H1 (cell line): ENCODE results near the gene SLC39A6. TPM values are rescaled to one million over a fixed set of nuclear protein-coding genes. Genes with fewer than 3 reads are reported as not detected.

Source experiments
- CTCF ChIA-PET: fragments of 300-600 bp; sonication (Branson Sonifier 250); formaldehyde crosslinking; loops from one replicate; lab custom pipeline; 2021; ENCODE audit not compliant: partially characterized antibody; lab: Charles Lee
- POLR2A ChIA-PET: fragments of 300-600 bp; sonication (Branson Sonifier 250); formaldehyde crosslinking; loops from one replicate; lab custom pipeline; 2021; ENCODE audit warnings: inconsistent platforms; ENCODE audit not compliant: partially characterized antibody; lab: Charles Lee
- DNase-seq, 2 experiments: peaks; one replicate each; pipeline versions ENCODE4 v3.0.0 to v3.0.0-alpha.2; 2010 to 2022; ENCODE audit warnings: low spot score in 2 of 2, low read depth in 1 of 2, mixed read lengths in 1 of 2
- FAIRE-seq: peaks from 2 replicates; lab custom pipeline; 2011; peaks lifted over from hg19 to GRCh38; lab: Jason Lieb, UNC
- H2AFZ ChIP-seq: 2 replicates; pipeline ENCODE4 v1.8.1; 2012; ENCODE audit warnings: low read length, inconsistent platforms
- H2AK5ac ChIP-seq: 2 replicates; pipeline ENCODE4 v1.6.1; 2013; ENCODE audit warnings: low read depth, low read length
- H2BK120ac ChIP-seq: replicated peaks from 2 replicates; pipeline ENCODE3; 2013; ENCODE audit warnings: low read depth, low read length, inconsistent platforms
- H2BK12ac ChIP-seq: 2 replicates; pipeline ENCODE4 v1.6.1; 2013; ENCODE audit warnings: low read depth, low read length
- H2BK15ac ChIP-seq: 2 replicates; pipeline ENCODE4 v1.6.1; 2013; ENCODE audit warnings: low read length
- H2BK20ac ChIP-seq: 2 replicates; pipeline ENCODE4 v1.6.1; 2013; ENCODE audit warnings: low read length
- H2BK5ac ChIP-seq: 2 replicates; pipeline ENCODE4 v1.6.1; 2013; ENCODE audit warnings: low read depth, low read length
- H3K14ac ChIP-seq: 2 replicates; pipeline ENCODE4 v1.6.1; 2013; ENCODE audit warnings: inconsistent platforms; ENCODE audit not compliant: insufficient read length
- H3K18ac ChIP-seq: 2 replicates; pipeline ENCODE4 v1.6.1; 2013; ENCODE audit warnings: low read length; ENCODE audit errors: extremely low read depth
- H3K23ac ChIP-seq: 2 replicates; pipeline ENCODE4 v1.6.1; 2013; ENCODE audit warnings: inconsistent platforms; ENCODE audit not compliant: insufficient read length
- H3K23me2 ChIP-seq: 2 replicates; pipeline ENCODE4 v1.6.1; 2013; ENCODE audit warnings: low read depth, low read length
- H3K27ac ChIP-seq: 2 replicates; pipeline ENCODE4 v1.6.1; 2011; ENCODE audit warnings: low read depth, low read length, inconsistent platforms
- H3K27me3 ChIP-seq, 4 experiments: replicated peaks in 1 of 4; 1 replicate in 1 of 4; 2 replicates in 3 of 4; pipeline versions ENCODE4 v1.6.1 to v1.8.1; 2011 to 2013; ENCODE audit warnings: low read length in 3 of 4, mild to moderate bottlenecking in 3 of 4, inconsistent platforms in 2 of 4, mixed read lengths in 2 of 4, moderate library complexity in 1 of 4; ENCODE audit not compliant: control insufficient read depth in 3 of 4, insufficient read depth in 3 of 4; ENCODE audit errors: extremely low read depth in 1 of 4
- H3K36me3 ChIP-seq, 4 experiments: 2 replicates each; pipeline versions ENCODE4 v1.6.1 to v1.8.1; 2011 to 2013; ENCODE audit warnings: mild to moderate bottlenecking in 4 of 4, low read length in 3 of 4, moderate library complexity in 2 of 4, control low read depth in 1 of 4, inconsistent platforms in 1 of 4; ENCODE audit not compliant: insufficient read depth in 4 of 4, control insufficient read depth in 2 of 4
- H3K4ac ChIP-seq: replicated peaks from 2 replicates; pipeline ENCODE3; 2013; ENCODE audit warnings: low read length, low read depth, mixed read lengths, inconsistent platforms; ENCODE audit not compliant: insufficient read length
- H3K4me1 ChIP-seq, 4 experiments: replicated peaks in 1 of 4; 1 replicate in 1 of 4; 2 replicates in 3 of 4; pipeline versions ENCODE4 v1.6.1 to v1.8.1; 2011 to 2013; ENCODE audit warnings: low read length in 3 of 4, inconsistent platforms in 2 of 4, mixed read lengths in 1 of 4; ENCODE audit not compliant: insufficient read depth in 4 of 4, control insufficient read depth in 3 of 4
- H3K4me2 ChIP-seq, 2 experiments: 2 replicates each; pipeline versions ENCODE4 v1.6.1 to v1.8.1; 2011 to 2013; ENCODE audit warnings: low read depth in 2 of 2, low read length in 2 of 2, control low read depth in 1 of 2, inconsistent platforms in 1 of 2, mild to moderate bottlenecking in 1 of 2; ENCODE audit not compliant: insufficient read depth in 1 of 2
- H3K4me3 ChIP-seq, 4 experiments: fragments of 200-600, 300-600 bp in 1 of 4; sonication (generic), shearing (Covaris generic), sonication (Bioruptor Twin) in 1 of 4; 2 replicates each; pipeline versions ENCODE4 v1.5.1 to v1.8.1; 2011 to 2016; ENCODE audit warnings: low read length in 4 of 4, low read depth in 3 of 4, control low read depth in 2 of 4, inconsistent platforms in 2 of 4, mild to moderate bottlenecking in 2 of 4, mixed read lengths in 1 of 4, moderate library complexity in 1 of 4; ENCODE audit not compliant: insufficient read depth in 2 of 4; ENCODE audit errors: extremely low read depth in 1 of 4
- H3K56ac ChIP-seq: replicated peaks from 2 replicates; pipeline ENCODE3; 2013; ENCODE audit warnings: low read depth, mild to moderate bottlenecking, mixed read lengths, low read length, inconsistent platforms; ENCODE audit not compliant: insufficient read length
- H3K79me1 ChIP-seq: 2 replicates; pipeline ENCODE4 v1.6.1; 2013; ENCODE audit warnings: low read depth, low read length, control low read depth
- H3K79me2 ChIP-seq, 2 experiments: 2 replicates each; pipeline versions ENCODE4 v1.6.1 to v1.8.1; 2012 to 2013; ENCODE audit warnings: low read length in 2 of 2, mild to moderate bottlenecking in 2 of 2, inconsistent platforms in 1 of 2; ENCODE audit not compliant: insufficient read depth in 2 of 2, control insufficient read depth in 1 of 2
- H3K9ac ChIP-seq, 4 experiments: replicated peaks in 1 of 4; 1 replicate in 1 of 4; 2 replicates in 3 of 4; pipeline versions ENCODE4 v1.6.1 to v1.8.1; 2011 to 2013; ENCODE audit warnings: low read depth in 3 of 4, low read length in 3 of 4, control low read depth in 2 of 4, mild to moderate bottlenecking in 2 of 4, moderate library complexity in 2 of 4, inconsistent platforms in 1 of 4; ENCODE audit errors: extremely low read depth in 1 of 4
- H3K9me3 ChIP-seq, 2 experiments: 2 replicates each; pipeline versions ENCODE4 v1.6.1 to v1.8.1; 2012 to 2013; ENCODE audit warnings: mild to moderate bottlenecking in 2 of 2, moderate library complexity in 2 of 2, control low read depth in 1 of 2, inconsistent platforms in 1 of 2, low read depth in 1 of 2, low read length in 1 of 2, mixed read lengths in 1 of 2; ENCODE audit not compliant: insufficient read depth in 2 of 2
- H4K20me1 ChIP-seq, 2 experiments: replicated peaks in 1 of 2; 2 replicates each; pipeline versions ENCODE3 to v1.8.1; 2011 to 2013; ENCODE audit warnings: inconsistent platforms in 2 of 2, low read length in 2 of 2, mild to moderate bottlenecking in 1 of 2; ENCODE audit not compliant: insufficient read depth in 2 of 2, control insufficient read depth in 1 of 2
- H4K5ac ChIP-seq: 2 replicates; pipeline ENCODE4 v1.6.1; 2013; ENCODE audit warnings: low read length, low read depth, mixed read lengths, inconsistent platforms; ENCODE audit not compliant: insufficient read length
- H4K8ac ChIP-seq: 2 replicates; pipeline ENCODE4 v1.8.0; 2013; ENCODE audit warnings: mild to moderate bottlenecking, moderate library complexity, low read length, inconsistent platforms; ENCODE audit not compliant: insufficient read depth; ENCODE audit errors: extremely low read depth
- H4K91ac ChIP-seq: replicated peaks from 2 replicates; pipeline ENCODE3; 2013; ENCODE audit warnings: low read length, mixed read lengths, inconsistent platforms; ENCODE audit not compliant: insufficient read length
- CBX8 ChIP-seq: fragments of 300-800, 300-1000 bp; sonication (generic); IDR thresholded peaks from 2 replicates; pipeline ENCODE4 v1.7.1; 2016; ENCODE audit warnings: low read depth, low read length, borderline replicate concordance
- WGBS, 2 experiments: shearing (Covaris generic) in 1 of 2; methylation state at CpG; one replicate each; pipeline versions ENCODE4 v1.1.6 to v1.1.7; 2013 to 2015; ENCODE audit warnings: low lambda C conversion rate in 2 of 2, mixed read lengths in 2 of 2, inconsistent platforms in 1 of 2, low coverage in 1 of 2, missing lambda C conversion rate in 1 of 2; ENCODE audit not compliant: insufficient replicate concordance in 2 of 2, insufficient coverage in 1 of 2, insufficient read length in 1 of 2; ENCODE audit errors: extremely low coverage in 1 of 2, missing lambda C conversion rate in 1 of 2; 5-methylcytosine and 5-hydroxymethylcytosine counted together
- polyA plus RNA-seq, 7 experiments: library from polyadenylated mRNA; depleted of rRNA in 3 of 7; stranded (reverse) in 5 of 7; unstranded in 2 of 7; fragments of >200 nt in 5 of 7; fragments of 200-250 nt in 2 of 7; gene quantifications; 1 replicate in 5 of 7; 2 replicates in 1 of 7; 4 replicates in 1 of 7; pipeline versions ENCODE4 v1.2.1 to v1.2.3, GENCODE V29; 2011 to 2013; ENCODE audit warnings: missing spikeins in 2 of 7, mixed read lengths in 2 of 7
- total RNA-seq: library from RNA; stranded (reverse); fragmentation: NEBNext Ultra II Directional; extraction: Animal tissue kit (Norgen Biotek cat#: 25700); gene quantifications from 2 replicates; pipeline ENCODE4 v1.2.1, GENCODE V29; 2021

Gene SLC39A6
- total and polyA plus RNA-seq, 2 of the 8 experiments (the other 6 are each of a cell fraction or from before 2014, with no cell fraction given), result 36.8 to 55.4 TPM

DNA sequence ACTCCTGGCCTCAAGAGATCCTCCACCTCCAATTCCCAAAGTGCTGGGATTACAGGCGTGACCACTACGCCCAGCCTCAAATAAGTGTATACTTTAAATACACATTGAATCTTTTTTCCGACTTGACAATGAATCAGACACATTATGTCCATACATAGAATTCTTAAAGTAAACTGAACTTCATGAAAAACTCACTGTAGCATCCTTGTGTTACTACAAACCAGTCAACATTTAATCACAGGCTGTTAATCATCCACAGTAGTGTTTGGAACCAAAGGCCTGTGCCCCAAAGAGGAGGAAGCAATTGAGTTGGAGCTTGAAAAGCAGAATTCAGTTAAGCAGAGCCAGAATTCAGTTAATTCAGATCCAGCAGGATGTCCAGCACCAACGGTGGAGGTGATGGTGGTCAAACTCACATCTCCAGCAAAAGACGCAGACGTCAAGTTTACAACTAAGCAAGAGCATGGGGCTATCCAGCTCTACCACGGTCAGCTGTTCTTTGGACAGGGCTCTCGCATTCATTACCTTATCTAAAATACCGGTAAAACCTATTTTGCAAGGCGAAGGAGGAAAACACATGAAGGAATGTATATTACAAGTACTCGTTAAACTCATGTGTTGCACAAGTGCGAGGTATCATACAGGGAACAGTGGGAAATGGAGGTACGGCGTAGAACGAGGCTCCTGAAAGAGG, 1.2 kb downstream of the SLC39A6 start:
- no peak for DNase-seq
- H2AFZ ChIP-seq, result peak overlapping the region; percentile 3; the same call in 1 of the 2 replicates
- CTCF ChIA-PET, result interaction anchor here (0.6 to 2.8 kb wide), 7 partner anchors 33 to 935 kb away, joined by 3 to 14 read pairs (median 4); no protein-coding TSS in a partner anchor

More for the DNA sequence above, 1.2 kb downstream of the SLC39A6 start:
- 0 out of 7 replicates have a peak, but pooled peaks cover 0 to 2% (median 0%) of the 10 kb centered on the region in 4 experiments for H3K27me3 ChIP-seq
- WGBS, 2 experiments, result 47% methylated on average over 15 of the region's 15 CpGs; no CpG with 5 or more reads in 1 of the 2 experiments
- no peak overlapping the region for H4K8ac ChIP-seq
- 0 out of 2 replicates have a peak overlapping the region, but pooled peaks have one; percentile 5 for H2AK5ac ChIP-seq
- POLR2A ChIA-PET, result interaction anchor here (0.6 to 2.5 kb wide), 4 partner anchors 8 to 155 kb away, joined by 3 to 16 read pairs (median 4); partner anchors contain the start of genes MOCOS and RMP24
- peaks cover 12% of the 10 kb centered on the region for H3K23me2 ChIP-seq
- peak overlapping the region; percentile 94 to 99 (median 95) for H3K4me3 ChIP-seq
- no peak overlapping the region for H3K23ac ChIP-seq
- peaks cover 16% of the 10 kb centered on the region for H3K79me1 ChIP-seq
- H3K4ac ChIP-seq, result peak overlapping the region; percentile 57
- no peak for TF ChIP-seq CBX8
- no peak overlapping the region for H3K14ac ChIP-seq
- no peak overlapping the region for H2BK120ac ChIP-seq
- H3K79me2 ChIP-seq, result peaks cover 35 to 60% of the 10 kb centered on the region in 2 experiments
- no peak for FAIRE-seq
- peaks cover 0 to 25% (median 7%) of the 10 kb centered on the region in 4 experiments; a peak in 5 of 8 replicates for H3K36me3 ChIP-seq
- H3K4me2 ChIP-seq, result peak overlapping the region; percentile 85 to 100
- H2BK20ac ChIP-seq, result no peak overlapping the region
- peaks cover 12 to 28% of the 10 kb centered on the region in 2 experiments for H4K20me1 ChIP-seq
- peak overlapping the region; percentile 17; the same call in 1 of the 2 replicates for H3K18ac ChIP-seq
- no peak overlapping the region for H3K27ac ChIP-seq
- no peak overlapping the region for H3K56ac ChIP-seq
- H4K5ac ChIP-seq, result no peak overlapping the region
- H2BK5ac ChIP-seq, result no peak overlapping the region
- H3K9me3 ChIP-seq, result no peaks in the 10 kb centered on the region
- H2BK15ac ChIP-seq, result peak overlapping the region; percentile 31; the same call in 1 of the 2 replicates
- H4K91ac ChIP-seq, result no peak overlapping the region
- H3K9ac ChIP-seq, result peak overlapping the region in 3 of 4 experiments; percentile 27 to 70 (median 37); a peak in 2 of 7 replicates
- peaks cover 0 to 6% (median 3%) of the 10 kb centered on the region in 4 experiments; a peak in 3 of 7 replicates for H3K4me1 ChIP-seq
- no peak overlapping the region for H2BK12ac ChIP-seq
